Activated CD8-positive, alpha-beta memory T cell treated with anti-CD3 and anti-CD28 coated beads, Interleukin-2, amount 10 ng/mL, durations not matched to agents 7 days and 5 days (primary cell): ENCODE data around the gene AKT3. TPM values are rescaled to one million over a fixed set of nuclear protein-coding genes. Genes with fewer than 3 reads are reported as not detected.

Experiments
- ATAC-seq: fragments of 150-1000 bp; cut with Tn5 transposase; one replicate; pipeline ENCODE4 v1.10.0; 2021; ENCODE audit warnings: moderate library complexity
- CTCF ChIA-PET: fragments of 350-600 bp; sonication (Branson Sonifier 250); formaldehyde crosslinking; loops from one replicate; lab custom pipeline; 2021; ENCODE audit warnings: antibody characterized with exemption; lab: Charles Lee
- DNase-seq: peaks from one replicate; pipeline ENCODE4 v3.0.0-alpha.2; 2020
- H3K27ac Mint-ChIP-seq: one replicate; pipeline ENCODE4 v1.8.0; 2021; ENCODE audit warnings: mild to moderate bottlenecking, mixed read lengths
- H3K27me3 Mint-ChIP-seq: one replicate; pipeline ENCODE4 v1.8.0; 2021; ENCODE audit warnings: mixed read lengths
- H3K36me3 Mint-ChIP-seq: one replicate; pipeline ENCODE4 v1.8.0; 2021; ENCODE audit warnings: mild to moderate bottlenecking, mixed read lengths
- H3K4me1 Mint-ChIP-seq: one replicate; pipeline ENCODE4 v1.8.0; 2021; ENCODE audit warnings: mixed read lengths
- H3K4me3 Mint-ChIP-seq: one replicate; pipeline ENCODE4 v1.8.0; 2021; ENCODE audit warnings: mild to moderate bottlenecking, moderate library complexity, mixed read lengths
- H3K9me3 Mint-ChIP-seq: one replicate; pipeline ENCODE4 v1.8.0; 2022; ENCODE audit warnings: low read depth, mixed read lengths
- total RNA-seq, 2 experiments: library from RNA; stranded (reverse); gene quantifications; one replicate each; pipeline ENCODE4 v1.2.3, GENCODE V29; 2021

Gene AKT3
- total RNA-seq, 2 experiments from 2014 or later, result 40.8 to 42.6 TPM

- H3K36me3 Mint-ChIP-seq, result no peaks in the 10 kb centered on the region
- H3K4me1 Mint-ChIP-seq, result peaks cover 8% of the 10 kb centered on the region
- H3K4me3 Mint-ChIP-seq, result no peak overlapping the region
- no peak overlapping the region for H3K27ac Mint-ChIP-seq
- H3K27me3 Mint-ChIP-seq, result no peaks in the 10 kb centered on the region
- DNase-seq (no peak), ATAC-seq (no peak)
- no peaks in the 10 kb centered on the region for H3K9me3 Mint-ChIP-seq
- CTCF ChIA-PET, result interaction anchor here (0.7 kb wide), 1 partner anchor 10 kb away, joined by 4 read pairs; no protein-coding TSS in a partner anchor
Observed at GRCh38 chr1:243459059-243459458, 391.0 kb downstream of the AKT3 start.

- ATAC-seq (no peak), DNase-seq (no peak)
- Mint-ChIP-seq H3K27me3 (no peaks in the 10 kb centered on the region), H3K36me3 (no peaks in the 10 kb centered on the region), H3K4me3 (no peak overlapping the region), H3K9me3 (no peaks in the 10 kb centered on the region), H3K4me1 (peaks cover 8% of the 10 kb centered on the region), H3K27ac (no peak overlapping the region)
- CTCF ChIA-PET, result no interaction called here
Observed at GRCh38 chr1:243457363-243457982, 392.6 kb downstream of the AKT3 start.

GRCh38 chr1:243455760-243456651, 394.0 kb downstream of the AKT3 start:
- Mint-ChIP-seq H3K4me1 (peaks cover 7% of the 10 kb centered on the region), H3K36me3 (no peaks in the 10 kb centered on the region), H3K27me3 (no peaks in the 10 kb centered on the region), H3K4me3 (no peak overlapping the region), H3K9me3 (no peaks in the 10 kb centered on the region), H3K27ac (no peak overlapping the region)
- no peak for DNase-seq
- CTCF ChIA-PET, result no interaction called here
- ATAC-seq, result no peak

DNA sequence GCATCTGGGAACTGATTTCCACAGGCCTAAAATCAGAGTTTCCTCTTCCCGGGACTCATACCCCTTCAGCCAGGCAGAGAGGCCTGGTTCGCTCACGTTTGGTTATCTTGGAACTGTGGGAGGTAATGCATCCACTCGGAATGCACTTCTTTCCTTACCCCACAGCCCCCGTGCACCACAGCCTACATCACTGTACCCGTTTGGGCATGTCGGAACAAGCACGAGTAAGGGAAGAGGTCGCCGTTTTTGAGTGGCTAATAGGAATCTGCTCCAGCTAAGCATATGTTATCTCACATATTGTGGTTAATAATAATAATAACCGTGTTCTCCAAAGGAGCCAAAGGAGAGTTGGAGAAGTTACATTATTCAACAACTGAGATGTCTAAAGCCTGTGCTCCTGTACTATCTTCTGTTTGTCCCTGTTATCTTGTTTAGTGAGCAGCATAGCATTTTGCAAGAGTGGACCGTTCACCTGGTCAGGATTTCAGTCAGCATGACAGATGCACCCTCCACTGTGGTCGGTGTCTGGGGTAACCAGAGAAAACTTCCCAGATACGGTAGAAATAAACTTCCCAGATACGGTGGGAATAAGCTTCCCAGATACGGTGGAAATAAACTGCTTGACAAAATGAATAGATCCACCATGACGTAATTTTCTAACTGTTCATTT, 395.6 kb downstream of the AKT3 start:
- ATAC-seq, result no peak
- CTCF ChIA-PET, result no interaction called here
- H3K4me3 Mint-ChIP-seq, result no peak overlapping the region

GRCh38 chr1:243452092-243452491, 398.0 kb downstream of the AKT3 start:
- peaks cover 13% of the 10 kb centered on the region for H3K4me1 Mint-ChIP-seq
- H3K27me3 Mint-ChIP-seq, result no peaks in the 10 kb centered on the region
- no peaks in the 10 kb centered on the region for H3K9me3 Mint-ChIP-seq
- DNase-seq (no peak), ATAC-seq (no peak)
- peaks cover 3% of the 10 kb centered on the region for H3K36me3 Mint-ChIP-seq
- CTCF ChIA-PET, result no interaction called here
- no peak overlapping the region for H3K27ac Mint-ChIP-seq
- H3K4me3 Mint-ChIP-seq, result no peak overlapping the region

More for the DNA sequence above, 395.6 kb downstream of the AKT3 start:
- Mint-ChIP-seq H3K36me3 (no peaks in the 10 kb centered on the region), H3K27ac (no peak overlapping the region), H3K9me3 (no peaks in the 10 kb centered on the region), H3K4me1 (peaks cover 7% of the 10 kb centered on the region), H3K27me3 (no peaks in the 10 kb centered on the region)
- no peak for DNase-seq

- Mint-ChIP-seq H3K9me3 (no peaks in the 10 kb centered on the region), H3K27me3 (no peaks in the 10 kb centered on the region), H3K27ac (no peak overlapping the region), H3K36me3 (peaks cover 3% of the 10 kb centered on the region), H3K4me1 (peaks cover 13% of the 10 kb centered on the region), H3K4me3 (no peak overlapping the region)
- ATAC-seq (no peak), DNase-seq (no peak)
- CTCF ChIA-PET, result no interaction called here
Observed at GRCh38 chr1:243449373-243449772, 400.7 kb downstream of the AKT3 start.

DNA sequence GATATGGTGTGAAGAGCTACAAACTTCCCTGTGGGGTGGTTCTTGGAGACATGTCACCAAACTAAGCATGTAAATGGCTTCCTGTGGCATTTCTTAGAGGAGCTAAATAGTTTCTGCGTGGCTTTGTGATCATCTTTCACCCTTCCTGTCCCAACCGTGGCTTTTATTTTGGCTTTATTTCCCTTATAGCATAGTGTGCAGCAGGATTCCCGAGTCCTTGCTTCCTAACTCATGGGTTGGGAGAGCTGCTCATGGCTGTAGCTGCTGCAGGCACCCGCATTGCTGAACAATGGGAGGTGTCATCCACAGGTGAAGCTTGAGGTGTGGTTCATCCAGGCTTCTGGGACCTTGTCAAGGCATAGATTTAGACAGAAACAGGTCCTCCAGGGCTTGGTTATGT, 402.2 kb downstream of the AKT3 start:
- H3K4me1 Mint-ChIP-seq, result peaks cover 15% of the 10 kb centered on the region
- ATAC-seq (no peak), DNase-seq (no peak)
- no peak overlapping the region for H3K4me3 Mint-ChIP-seq
- H3K27me3 Mint-ChIP-seq, result no peaks in the 10 kb centered on the region
- CTCF ChIA-PET, result no interaction called here
- H3K36me3 Mint-ChIP-seq, result peaks cover 3% of the 10 kb centered on the region
- peak overlapping the region; percentile 43 for H3K27ac Mint-ChIP-seq
- H3K9me3 Mint-ChIP-seq, result no peaks in the 10 kb centered on the region

DNA sequence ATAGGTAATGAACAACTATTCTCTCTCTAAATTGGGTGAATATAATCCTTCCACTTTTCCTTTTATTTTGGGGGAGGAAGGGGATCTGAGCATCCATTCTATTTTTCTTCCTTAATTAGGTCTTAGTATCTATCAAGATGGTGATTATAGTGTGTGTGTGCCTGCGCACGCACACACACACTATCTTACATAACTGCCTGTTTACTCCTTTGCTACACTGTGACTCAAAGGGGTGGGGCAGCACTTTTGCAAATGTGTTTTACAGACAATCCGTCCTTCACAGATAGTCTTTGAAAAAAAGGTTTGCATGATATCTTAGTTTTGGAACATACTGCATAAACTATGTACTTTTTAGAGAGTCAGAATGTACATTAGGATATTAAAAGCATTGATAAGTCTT, 402.7 kb downstream of the AKT3 start:
- H3K9me3 Mint-ChIP-seq, result no peaks in the 10 kb centered on the region
- CTCF ChIA-PET, result no interaction called here
- no peaks in the 10 kb centered on the region for H3K27me3 Mint-ChIP-seq
- H3K36me3 Mint-ChIP-seq, result peaks cover 3% of the 10 kb centered on the region
- H3K4me1 Mint-ChIP-seq, result peaks cover 15% of the 10 kb centered on the region
- no peak overlapping the region for H3K4me3 Mint-ChIP-seq
- no peak for ATAC-seq
- DNase-seq, result no peak
- no peak overlapping the region for H3K27ac Mint-ChIP-seq

DNA sequence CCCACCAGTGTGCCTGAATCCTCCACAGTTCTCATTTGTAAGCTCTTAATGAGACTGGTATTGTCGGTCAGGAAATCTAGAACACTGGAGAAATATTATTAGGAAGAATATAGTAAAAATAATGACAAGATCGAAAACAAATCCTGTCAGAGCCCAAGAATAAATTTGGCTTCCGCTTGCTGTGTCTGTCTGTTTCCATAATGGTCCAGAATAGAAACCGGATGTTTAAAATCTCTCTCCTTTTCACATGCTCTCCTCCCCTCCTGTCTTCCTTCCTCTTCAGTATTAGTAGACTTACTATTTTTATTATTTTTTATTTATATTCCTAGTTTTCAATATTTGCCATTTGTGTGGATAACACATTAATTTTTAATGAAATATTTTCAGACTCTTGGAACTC, 406.5 kb downstream of the AKT3 start:
- CTCF ChIA-PET, result no interaction called here
- DNase-seq, result no peak
- Mint-ChIP-seq H3K27me3 (no peaks in the 10 kb centered on the region), H3K4me3 (no peak overlapping the region), H3K9me3 (no peaks in the 10 kb centered on the region), H3K27ac (no peak overlapping the region), H3K4me1 (peaks cover 24% of the 10 kb centered on the region), H3K36me3 (peaks cover 3% of the 10 kb centered on the region)
- ATAC-seq, result no peak

- Mint-ChIP-seq H3K9me3 (no peaks in the 10 kb centered on the region), H3K4me1 (peaks cover 11% of the 10 kb centered on the region), H3K27me3 (no peaks in the 10 kb centered on the region), H3K27ac (no peak overlapping the region), H3K36me3 (peaks cover 3% of the 10 kb centered on the region), H3K4me3 (no peak overlapping the region)
- no peak for DNase-seq
- no peak for ATAC-seq
- CTCF ChIA-PET, result no interaction called here
Observed at GRCh38 chr1:243441601-243442000, 408.4 kb downstream of the AKT3 start.

- Mint-ChIP-seq H3K27ac (no peak overlapping the region), H3K4me3 (no peak overlapping the region), H3K36me3 (peaks cover 3% of the 10 kb centered on the region), H3K9me3 (no peaks in the 10 kb centered on the region), H3K4me1 (peaks cover 11% of the 10 kb centered on the region), H3K27me3 (no peaks in the 10 kb centered on the region)
- CTCF ChIA-PET, result no interaction called here
- no peak for ATAC-seq
- no peak for DNase-seq
Observed at GRCh38 chr1:243440406-243440805, 409.6 kb downstream of the AKT3 start.

- no peaks in the 10 kb centered on the region for H3K9me3 Mint-ChIP-seq
- CTCF ChIA-PET, result no interaction called here
- no peak for DNase-seq
- no peak for ATAC-seq
- H3K4me3 Mint-ChIP-seq, result no peak overlapping the region
- no peaks in the 10 kb centered on the region for H3K27me3 Mint-ChIP-seq
- H3K27ac Mint-ChIP-seq, result no peak overlapping the region
- peaks cover 14% of the 10 kb centered on the region for H3K4me1 Mint-ChIP-seq
- peaks cover 3% of the 10 kb centered on the region for H3K36me3 Mint-ChIP-seq
Observed at GRCh38 chr1:243438815-243439214, 411.2 kb downstream of the AKT3 start.
